H1 (cell line): ENCODE data around the gene EPHB6. TPM values are rescaled to one million over a fixed set of nuclear protein-coding genes. Genes with fewer than 3 reads are reported as not detected.

Source experiments
- CTCF ChIA-PET: fragments of 300-600 bp; sonication (Branson Sonifier 250); formaldehyde crosslinking; loops from one replicate; lab custom pipeline; 2021; ENCODE audit not compliant: partially characterized antibody; lab: Charles Lee
- POLR2A ChIA-PET: fragments of 300-600 bp; sonication (Branson Sonifier 250); formaldehyde crosslinking; loops from one replicate; lab custom pipeline; 2021; ENCODE audit warnings: inconsistent platforms; ENCODE audit not compliant: partially characterized antibody; lab: Charles Lee
- DNase-seq, 2 experiments: peaks; one replicate each; pipeline versions ENCODE4 v3.0.0 to v3.0.0-alpha.2; 2010 to 2022; ENCODE audit warnings: low spot score in 2 of 2, low read depth in 1 of 2, mixed read lengths in 1 of 2
- FAIRE-seq: peaks from 2 replicates; lab custom pipeline; 2011; peaks lifted over from hg19 to GRCh38; lab: Jason Lieb, UNC
- H2AFZ ChIP-seq: 2 replicates; pipeline ENCODE4 v1.8.1; 2012; ENCODE audit warnings: low read length, inconsistent platforms
- H2AK5ac ChIP-seq: 2 replicates; pipeline ENCODE4 v1.6.1; 2013; ENCODE audit warnings: low read depth, low read length
- H2BK120ac ChIP-seq: replicated peaks from 2 replicates; pipeline ENCODE3; 2013; ENCODE audit warnings: low read depth, low read length, inconsistent platforms
- H2BK12ac ChIP-seq: 2 replicates; pipeline ENCODE4 v1.6.1; 2013; ENCODE audit warnings: low read depth, low read length
- H2BK15ac ChIP-seq: 2 replicates; pipeline ENCODE4 v1.6.1; 2013; ENCODE audit warnings: low read length
- H2BK20ac ChIP-seq: 2 replicates; pipeline ENCODE4 v1.6.1; 2013; ENCODE audit warnings: low read length
- H2BK5ac ChIP-seq: 2 replicates; pipeline ENCODE4 v1.6.1; 2013; ENCODE audit warnings: low read depth, low read length
- H3K14ac ChIP-seq: 2 replicates; pipeline ENCODE4 v1.6.1; 2013; ENCODE audit warnings: inconsistent platforms; ENCODE audit not compliant: insufficient read length
- H3K18ac ChIP-seq: 2 replicates; pipeline ENCODE4 v1.6.1; 2013; ENCODE audit warnings: low read length; ENCODE audit errors: extremely low read depth
- H3K23ac ChIP-seq: 2 replicates; pipeline ENCODE4 v1.6.1; 2013; ENCODE audit warnings: inconsistent platforms; ENCODE audit not compliant: insufficient read length
- H3K23me2 ChIP-seq: 2 replicates; pipeline ENCODE4 v1.6.1; 2013; ENCODE audit warnings: low read depth, low read length
- H3K27ac ChIP-seq: 2 replicates; pipeline ENCODE4 v1.6.1; 2011; ENCODE audit warnings: low read depth, low read length, inconsistent platforms
- H3K27me3 ChIP-seq, 4 experiments: replicated peaks in 1 of 4; 1 replicate in 1 of 4; 2 replicates in 3 of 4; pipeline versions ENCODE4 v1.6.1 to v1.8.1; 2011 to 2013; ENCODE audit warnings: low read length in 3 of 4, mild to moderate bottlenecking in 3 of 4, inconsistent platforms in 2 of 4, mixed read lengths in 2 of 4, moderate library complexity in 1 of 4; ENCODE audit not compliant: control insufficient read depth in 3 of 4, insufficient read depth in 3 of 4; ENCODE audit errors: extremely low read depth in 1 of 4
- H3K36me3 ChIP-seq, 4 experiments: 2 replicates each; pipeline versions ENCODE4 v1.6.1 to v1.8.1; 2011 to 2013; ENCODE audit warnings: mild to moderate bottlenecking in 4 of 4, low read length in 3 of 4, moderate library complexity in 2 of 4, control low read depth in 1 of 4, inconsistent platforms in 1 of 4; ENCODE audit not compliant: insufficient read depth in 4 of 4, control insufficient read depth in 2 of 4
- H3K4ac ChIP-seq: replicated peaks from 2 replicates; pipeline ENCODE3; 2013; ENCODE audit warnings: low read length, low read depth, mixed read lengths, inconsistent platforms; ENCODE audit not compliant: insufficient read length
- H3K4me1 ChIP-seq, 4 experiments: replicated peaks in 1 of 4; 1 replicate in 1 of 4; 2 replicates in 3 of 4; pipeline versions ENCODE4 v1.6.1 to v1.8.1; 2011 to 2013; ENCODE audit warnings: low read length in 3 of 4, inconsistent platforms in 2 of 4, mixed read lengths in 1 of 4; ENCODE audit not compliant: insufficient read depth in 4 of 4, control insufficient read depth in 3 of 4
- H3K4me2 ChIP-seq, 2 experiments: 2 replicates each; pipeline versions ENCODE4 v1.6.1 to v1.8.1; 2011 to 2013; ENCODE audit warnings: low read depth in 2 of 2, low read length in 2 of 2, control low read depth in 1 of 2, inconsistent platforms in 1 of 2, mild to moderate bottlenecking in 1 of 2; ENCODE audit not compliant: insufficient read depth in 1 of 2
- H3K4me3 ChIP-seq, 4 experiments: fragments of 200-600, 300-600 bp in 1 of 4; sonication (generic), shearing (Covaris generic), sonication (Bioruptor Twin) in 1 of 4; 2 replicates each; pipeline versions ENCODE4 v1.5.1 to v1.8.1; 2011 to 2016; ENCODE audit warnings: low read length in 4 of 4, low read depth in 3 of 4, control low read depth in 2 of 4, inconsistent platforms in 2 of 4, mild to moderate bottlenecking in 2 of 4, mixed read lengths in 1 of 4, moderate library complexity in 1 of 4; ENCODE audit not compliant: insufficient read depth in 2 of 4; ENCODE audit errors: extremely low read depth in 1 of 4
- H3K56ac ChIP-seq: replicated peaks from 2 replicates; pipeline ENCODE3; 2013; ENCODE audit warnings: low read depth, mild to moderate bottlenecking, mixed read lengths, low read length, inconsistent platforms; ENCODE audit not compliant: insufficient read length
- H3K79me1 ChIP-seq: 2 replicates; pipeline ENCODE4 v1.6.1; 2013; ENCODE audit warnings: low read depth, low read length, control low read depth
- H3K79me2 ChIP-seq, 2 experiments: 2 replicates each; pipeline versions ENCODE4 v1.6.1 to v1.8.1; 2012 to 2013; ENCODE audit warnings: low read length in 2 of 2, mild to moderate bottlenecking in 2 of 2, inconsistent platforms in 1 of 2; ENCODE audit not compliant: insufficient read depth in 2 of 2, control insufficient read depth in 1 of 2
- H3K9ac ChIP-seq, 4 experiments: replicated peaks in 1 of 4; 1 replicate in 1 of 4; 2 replicates in 3 of 4; pipeline versions ENCODE4 v1.6.1 to v1.8.1; 2011 to 2013; ENCODE audit warnings: low read depth in 3 of 4, low read length in 3 of 4, control low read depth in 2 of 4, mild to moderate bottlenecking in 2 of 4, moderate library complexity in 2 of 4, inconsistent platforms in 1 of 4; ENCODE audit errors: extremely low read depth in 1 of 4
- H3K9me3 ChIP-seq, 2 experiments: 2 replicates each; pipeline versions ENCODE4 v1.6.1 to v1.8.1; 2012 to 2013; ENCODE audit warnings: mild to moderate bottlenecking in 2 of 2, moderate library complexity in 2 of 2, control low read depth in 1 of 2, inconsistent platforms in 1 of 2, low read depth in 1 of 2, low read length in 1 of 2, mixed read lengths in 1 of 2; ENCODE audit not compliant: insufficient read depth in 2 of 2
- H4K20me1 ChIP-seq, 2 experiments: replicated peaks in 1 of 2; 2 replicates each; pipeline versions ENCODE3 to v1.8.1; 2011 to 2013; ENCODE audit warnings: inconsistent platforms in 2 of 2, low read length in 2 of 2, mild to moderate bottlenecking in 1 of 2; ENCODE audit not compliant: insufficient read depth in 2 of 2, control insufficient read depth in 1 of 2
- H4K5ac ChIP-seq: 2 replicates; pipeline ENCODE4 v1.6.1; 2013; ENCODE audit warnings: low read length, low read depth, mixed read lengths, inconsistent platforms; ENCODE audit not compliant: insufficient read length
- H4K8ac ChIP-seq: 2 replicates; pipeline ENCODE4 v1.8.0; 2013; ENCODE audit warnings: mild to moderate bottlenecking, moderate library complexity, low read length, inconsistent platforms; ENCODE audit not compliant: insufficient read depth; ENCODE audit errors: extremely low read depth
- H4K91ac ChIP-seq: replicated peaks from 2 replicates; pipeline ENCODE3; 2013; ENCODE audit warnings: low read length, mixed read lengths, inconsistent platforms; ENCODE audit not compliant: insufficient read length
- BCL11A ChIP-seq, 2 experiments: IDR thresholded peaks; one replicate each; pipeline ENCODE4 v1.6.1; 2011; ENCODE audit warnings: low read depth in 2 of 2, low read length in 2 of 2, mild to moderate bottlenecking in 2 of 2
- CEBPB ChIP-seq: IDR thresholded peaks from 2 replicates; pipeline ENCODE4 v1.6.1; 2012; ENCODE audit warnings: low read depth, low read length
- CHD2 ChIP-seq: IDR thresholded peaks from 2 replicates; pipeline ENCODE4 v1.6.1; 2012; ENCODE audit warnings: low read length, improper control_type of control experiment
- HDAC2 ChIP-seq, 2 experiments: fragments of 300-600 bp in 1 of 2; sonication (generic) in 1 of 2; IDR thresholded peaks; 2 replicates each; pipeline ENCODE4 v1.6.1; 2011 to 2012; ENCODE audit warnings: low read depth in 2 of 2, low read length in 2 of 2, mild to moderate bottlenecking in 2 of 2, moderate library complexity in 2 of 2, borderline replicate concordance in 1 of 2, inconsistent platforms in 1 of 2
- KDM1A ChIP-seq: fragments of 200-600, 300-600 bp; sonication (generic); IDR thresholded peaks from 2 replicates; pipeline ENCODE4 v1.7.1; 2016; ENCODE audit warnings: mild to moderate bottlenecking, low read length, borderline replicate concordance
- KDM4A ChIP-seq: IDR thresholded peaks from one replicate; pipeline ENCODE4 v1.7.1; 2012; ENCODE audit warnings: low read depth, mild to moderate bottlenecking, moderate library complexity, low read length, inconsistent platforms; ENCODE audit not compliant: severe bottlenecking
- MAX ChIP-seq: IDR thresholded peaks from 2 replicates; pipeline ENCODE4 v1.6.1; 2012; ENCODE audit warnings: inconsistent platforms
- POLR2AphosphoS5 ChIP-seq: IDR thresholded peaks from 2 replicates; pipeline ENCODE4 v1.6.1; 2011; ENCODE audit warnings: low read depth, low read length
- RBBP5 ChIP-seq: IDR thresholded peaks from 2 replicates; pipeline ENCODE4 v1.7.1; 2012; ENCODE audit warnings: low read depth, mild to moderate bottlenecking, inconsistent platforms, low read length, moderate library complexity, borderline replicate concordance
- RNF2 ChIP-seq: fragments of 200-900, 300-1000 bp; sonication (generic); IDR thresholded peaks from 2 replicates; pipeline ENCODE4 v1.7.1; 2016; ENCODE audit warnings: borderline replicate concordance, low read depth, mild to moderate bottlenecking, antibody characterized with exemption, low read length; ENCODE audit not compliant: poor library complexity, severe bottlenecking; ENCODE audit errors: missing control alignments
- RXRA ChIP-seq: IDR thresholded peaks from 2 replicates; pipeline ENCODE4 v1.6.1; 2011; ENCODE audit warnings: low read depth, mild to moderate bottlenecking, low read length, moderate library complexity; ENCODE audit not compliant: insufficient read depth
- SIX5 ChIP-seq: IDR thresholded peaks from 2 replicates; pipeline ENCODE4 v1.6.1; 2011; ENCODE audit warnings: mild to moderate bottlenecking, low read depth, low read length
- SP2 ChIP-seq: IDR thresholded peaks from 2 replicates; pipeline ENCODE4 v1.6.1; 2012; ENCODE audit warnings: mild to moderate bottlenecking, low read length, inconsistent platforms
- TBP ChIP-seq: IDR thresholded peaks from 2 replicates; pipeline ENCODE4 v1.6.1; 2011; ENCODE audit warnings: low read depth, low read length, improper control_type of control experiment
- TCF12 ChIP-seq: IDR thresholded peaks from 2 replicates; pipeline ENCODE4 v1.6.1; 2011; ENCODE audit warnings: low read depth, mild to moderate bottlenecking, low read length
- WGBS, 2 experiments: shearing (Covaris generic) in 1 of 2; methylation state at CpG; one replicate each; pipeline versions ENCODE4 v1.1.6 to v1.1.7; 2013 to 2015; ENCODE audit warnings: low lambda C conversion rate in 2 of 2, mixed read lengths in 2 of 2, inconsistent platforms in 1 of 2, low coverage in 1 of 2, missing lambda C conversion rate in 1 of 2; ENCODE audit not compliant: insufficient replicate concordance in 2 of 2, insufficient coverage in 1 of 2, insufficient read length in 1 of 2; ENCODE audit errors: extremely low coverage in 1 of 2, missing lambda C conversion rate in 1 of 2; 5-methylcytosine and 5-hydroxymethylcytosine counted together
- polyA plus RNA-seq, 7 experiments: library from polyadenylated mRNA; depleted of rRNA in 3 of 7; stranded (reverse) in 5 of 7; unstranded in 2 of 7; fragments of >200 nt in 5 of 7; fragments of 200-250 nt in 2 of 7; gene quantifications; 1 replicate in 5 of 7; 2 replicates in 1 of 7; 4 replicates in 1 of 7; pipeline versions ENCODE4 v1.2.1 to v1.2.3, GENCODE V29; 2011 to 2013; ENCODE audit warnings: missing spikeins in 2 of 7, mixed read lengths in 2 of 7
- total RNA-seq: library from RNA; stranded (reverse); fragmentation: NEBNext Ultra II Directional; extraction: Animal tissue kit (Norgen Biotek cat#: 25700); gene quantifications from 2 replicates; pipeline ENCODE4 v1.2.1, GENCODE V29; 2021

EPHB6 gene
- total and polyA plus RNA-seq, 2 of the 8 experiments (the other 6 are each of a cell fraction or from before 2014, with no cell fraction given), result 19.7 TPM

GRCh38 chr7:142916508-142916907 lies 61.6 kb downstream of the EPHB6 start:
- H2BK12ac ChIP-seq, result no peak overlapping the region
- POLR2A ChIA-PET, result no interaction called here
- H4K91ac ChIP-seq, result no peak overlapping the region
- no peaks in the 10 kb centered on the region for H3K23me2 ChIP-seq
- no peak overlapping the region for H3K18ac ChIP-seq
- no peak overlapping the region for H2BK20ac ChIP-seq
- no peaks in the 10 kb centered on the region for H4K20me1 ChIP-seq
- H3K4me1 ChIP-seq, result no peaks in the 10 kb centered on the region
- no peak overlapping the region for H2BK120ac ChIP-seq
- no peak overlapping the region for H2AFZ ChIP-seq
- no peaks in the 10 kb centered on the region for H3K27me3 ChIP-seq
- H2AK5ac ChIP-seq, result no peak overlapping the region
- no peak overlapping the region for H3K14ac ChIP-seq
- no peak overlapping the region for H3K4ac ChIP-seq
- no peak overlapping the region for H2BK5ac ChIP-seq
- H3K56ac ChIP-seq, result no peak overlapping the region
- no peak overlapping the region for H3K9ac ChIP-seq
- no peak overlapping the region for H2BK15ac ChIP-seq
- no peak overlapping the region for H3K27ac ChIP-seq
- no peak for DNase-seq
- no peak for FAIRE-seq
- H3K4me2 ChIP-seq, result no peak overlapping the region
- 67% methylated on average over 2 of the region's 2 CpGs; no CpG with 5 or more reads in 1 of the 2 experiments for WGBS, 2 experiments
- no peak overlapping the region for H4K5ac ChIP-seq
- H3K36me3 ChIP-seq, result no peaks in the 10 kb centered on the region
- H3K4me3 ChIP-seq, result no peak overlapping the region
- CTCF ChIA-PET, result interaction anchor here (0.9 to 4.3 kb wide), 14 partner anchors 9 to 298 kb away, joined by 3 to 31 read pairs (median 5); partner anchors contain the start of genes LLCFC1 and TRPV5
- H3K79me2 ChIP-seq, result no peaks in the 10 kb centered on the region
- H3K9me3 ChIP-seq, result no peaks in the 10 kb centered on the region
- H4K8ac ChIP-seq, result no peak overlapping the region
- no peak overlapping the region for H3K23ac ChIP-seq
- no peaks in the 10 kb centered on the region for H3K79me1 ChIP-seq
- TF ChIP-seq MAX (no peak), TBP (no peak), KDM4A (no peak), HDAC2 (IDR thresholded peaks at IDR 0.05; ENCODE audit: borderline replicate concordance in 1 of 2, low read depth in 2 of 2, low read length in 2 of 2) (no peak), RXRA (no peak), CHD2 (no peak), POLR2AphosphoS5 (no peak), RBBP5 (no peak), SIX5 (no peak), CEBPB (no peak), KDM1A (no peak), TCF12 (no peak), SP2 (no peak), BCL11A (IDR thresholded peaks at IDR 0.05; ENCODE audit: low read depth in 2 of 2, low read length in 2 of 2) (no peak), RNF2 (no peak)
